DOHH2 (cell line): ENCODE data around the gene ENTPD1.

Source experiments
- H3F3A ChIP-seq: fragments of 200-600 bp; sonication (generic), shearing (Covaris generic); 2 replicates; pipeline ENCODE4 v1.6.0; 2016; ENCODE audit warnings: antibody characterized with exemption, mild to moderate bottlenecking; ENCODE audit not compliant: control insufficient read depth, insufficient read depth
- H3K27ac ChIP-seq: fragments of 200-600 bp; sonication (generic); 2 replicates; pipeline ENCODE4 v1.5.1; 2014; ENCODE audit warnings: low read depth, mild to moderate bottlenecking, low read length, moderate library complexity
- H3K27me3 ChIP-seq: fragments of 200-600 bp; sonication (generic); 2 replicates; pipeline ENCODE4 v1.6.1; 2014; ENCODE audit warnings: mild to moderate bottlenecking, low read length, mixed read lengths; ENCODE audit not compliant: control insufficient read depth
- H3K36me3 ChIP-seq: fragments of 200-600 bp; sonication (generic); 2 replicates; pipeline ENCODE4 v1.6.1; 2014; ENCODE audit warnings: mild to moderate bottlenecking, low read length, moderate library complexity, mixed read lengths; ENCODE audit not compliant: control insufficient read depth
- H3K4me1 ChIP-seq: fragments of 200-600 bp; sonication (generic); 2 replicates; pipeline ENCODE4 v1.6.1; 2014; ENCODE audit warnings: mild to moderate bottlenecking, low read length, mixed read lengths; ENCODE audit not compliant: control insufficient read depth
- H3K4me2 ChIP-seq: fragments of 200-600 bp; sonication (generic); 2 replicates; pipeline ENCODE4 v1.6.0; 2014; ENCODE audit warnings: mild to moderate bottlenecking, low read length, moderate library complexity
- H3K4me3 ChIP-seq: fragments of 200-600 bp; sonication (generic); 2 replicates; pipeline ENCODE4 v1.5.1; 2014; ENCODE audit warnings: mild to moderate bottlenecking, low read length, mixed read lengths
- H3K79me2 ChIP-seq: fragments of 200-600 bp; sonication (generic); 2 replicates; pipeline ENCODE4 v1.6.1; 2014; ENCODE audit warnings: mild to moderate bottlenecking, low read length, mixed read lengths; ENCODE audit not compliant: control insufficient read depth
- H3K9me2 ChIP-seq: fragments of 200-600 bp; sonication (generic); replicated peaks from 2 replicates; pipeline ENCODE4 v1.6.1; 2014; ENCODE audit warnings: mild to moderate bottlenecking, low read length, mixed read lengths; ENCODE audit not compliant: control insufficient read depth
- H3K9me3 ChIP-seq: fragments of 200-600 bp; sonication (generic); 2 replicates; pipeline ENCODE4 v1.6.1; 2014; ENCODE audit warnings: antibody characterized with exemption, low read length, mixed read lengths; ENCODE audit not compliant: control insufficient read depth, insufficient read depth
- H4K20me1 ChIP-seq: fragments of 200-600 bp; sonication (generic); 2 replicates; pipeline ENCODE4 v1.6.0; 2014; ENCODE audit warnings: low read depth, mild to moderate bottlenecking, antibody characterized with exemption, low read length, moderate library complexity; ENCODE audit not compliant: control insufficient read depth, insufficient read depth
- EZH2phosphoT487 ChIP-seq: fragments of 200-600 bp; sonication (generic); IDR thresholded peaks from 2 replicates; pipeline ENCODE4 v1.6.1; 2017; ENCODE audit warnings: borderline replicate concordance, mild to moderate bottlenecking, antibody characterized with exemption, low read length, moderate library complexity, mixed read lengths
- TF ChIP-seq, protein P1 (sequence below): fragments of 200-600 bp; sonication (generic); IDR thresholded peaks from one replicate; pipeline ENCODE4 v1.5.1; 2014; ENCODE audit warnings: antibody characterized with exemption, mild to moderate bottlenecking, low read depth, low read length; ENCODE audit not compliant: poor library complexity, severe bottlenecking

The ENTPD1 gene

DNA sequence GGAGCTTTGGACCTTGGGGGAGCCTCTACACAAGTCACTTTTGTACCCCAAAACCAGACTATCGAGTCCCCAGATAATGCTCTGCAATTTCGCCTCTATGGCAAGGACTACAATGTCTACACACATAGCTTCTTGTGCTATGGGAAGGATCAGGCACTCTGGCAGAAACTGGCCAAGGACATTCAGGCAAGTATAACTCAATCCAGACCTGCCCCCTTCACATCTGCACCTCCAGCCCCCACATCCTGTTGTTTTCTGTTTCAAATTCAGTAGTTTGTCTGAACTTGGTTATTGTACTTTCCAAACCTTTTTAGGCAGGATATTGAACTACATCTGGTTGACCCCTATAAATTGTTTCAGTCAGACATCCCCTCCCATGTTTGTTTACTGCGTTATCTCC lies 89.4 kb downstream of the ENTPD1 start:
- Histone ChIP-seq H3K27ac (no peak overlapping the region), H3K79me2 (no peaks in the 10 kb centered on the region), H3K36me3 (no peaks in the 10 kb centered on the region), H3F3A (peaks cover 2% of the 10 kb centered on the region), H3K4me2 (no peak overlapping the region), H3K4me3 (no peak overlapping the region), H3K27me3 (no peaks in the 10 kb centered on the region), H3K9me3 (no peaks in the 10 kb centered on the region), H3K9me2 (no peaks in the 10 kb centered on the region), H4K20me1 (no peaks in the 10 kb centered on the region), H3K4me1 (peaks cover 23% of the 10 kb centered on the region)
- no peak for TF ChIP-seq EZH2phosphoT487
- TF ChIP-seq, protein P1, sequence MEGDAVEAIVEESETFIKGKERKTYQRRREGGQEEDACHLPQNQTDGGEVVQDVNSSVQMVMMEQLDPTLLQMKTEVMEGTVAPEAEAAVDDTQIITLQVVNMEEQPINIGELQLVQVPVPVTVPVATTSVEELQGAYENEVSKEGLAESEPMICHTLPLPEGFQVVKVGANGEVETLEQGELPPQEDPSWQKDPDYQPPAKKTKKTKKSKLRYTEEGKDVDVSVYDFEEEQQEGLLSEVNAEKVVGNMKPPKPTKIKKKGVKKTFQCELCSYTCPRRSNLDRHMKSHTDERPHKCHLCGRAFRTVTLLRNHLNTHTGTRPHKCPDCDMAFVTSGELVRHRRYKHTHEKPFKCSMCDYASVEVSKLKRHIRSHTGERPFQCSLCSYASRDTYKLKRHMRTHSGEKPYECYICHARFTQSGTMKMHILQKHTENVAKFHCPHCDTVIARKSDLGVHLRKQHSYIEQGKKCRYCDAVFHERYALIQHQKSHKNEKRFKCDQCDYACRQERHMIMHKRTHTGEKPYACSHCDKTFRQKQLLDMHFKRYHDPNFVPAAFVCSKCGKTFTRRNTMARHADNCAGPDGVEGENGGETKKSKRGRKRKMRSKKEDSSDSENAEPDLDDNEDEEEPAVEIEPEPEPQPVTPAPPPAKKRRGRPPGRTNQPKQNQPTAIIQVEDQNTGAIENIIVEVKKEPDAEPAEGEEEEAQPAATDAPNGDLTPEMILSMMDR = no peak

DNA sequence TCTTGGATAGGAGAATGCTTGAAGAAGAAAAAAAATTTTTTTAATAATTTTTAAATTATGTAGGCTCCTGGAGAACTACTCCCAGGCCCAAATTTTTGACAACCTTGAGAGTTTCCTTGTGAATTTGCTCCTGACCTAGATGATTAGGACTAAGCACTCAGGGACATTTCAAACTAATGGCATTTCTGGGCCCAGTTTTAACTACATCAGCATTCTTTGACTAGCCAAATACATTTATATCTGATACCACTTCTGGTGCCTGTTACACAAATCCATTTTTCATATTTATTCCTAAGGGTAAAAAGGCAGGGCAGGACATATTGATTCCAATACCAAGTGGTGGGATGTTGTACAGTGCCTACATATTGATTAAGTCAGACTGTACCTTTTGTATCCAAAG lies 91.0 kb downstream of the ENTPD1 start:
- Histone ChIP-seq H3F3A (no peaks in the 10 kb centered on the region), H3K27ac (no peak overlapping the region), H3K27me3 (no peaks in the 10 kb centered on the region), H3K4me1 (peaks cover 8% of the 10 kb centered on the region; the same call in 1 of the 2 replicates), H4K20me1 (no peaks in the 10 kb centered on the region), H3K9me3 (no peaks in the 10 kb centered on the region), H3K9me2 (no peaks in the 10 kb centered on the region), H3K36me3 (no peaks in the 10 kb centered on the region), H3K79me2 (no peaks in the 10 kb centered on the region), H3K4me3 (no peak overlapping the region), H3K4me2 (no peak overlapping the region)
- TF ChIP-seq, protein P1 = no peak

DNA sequence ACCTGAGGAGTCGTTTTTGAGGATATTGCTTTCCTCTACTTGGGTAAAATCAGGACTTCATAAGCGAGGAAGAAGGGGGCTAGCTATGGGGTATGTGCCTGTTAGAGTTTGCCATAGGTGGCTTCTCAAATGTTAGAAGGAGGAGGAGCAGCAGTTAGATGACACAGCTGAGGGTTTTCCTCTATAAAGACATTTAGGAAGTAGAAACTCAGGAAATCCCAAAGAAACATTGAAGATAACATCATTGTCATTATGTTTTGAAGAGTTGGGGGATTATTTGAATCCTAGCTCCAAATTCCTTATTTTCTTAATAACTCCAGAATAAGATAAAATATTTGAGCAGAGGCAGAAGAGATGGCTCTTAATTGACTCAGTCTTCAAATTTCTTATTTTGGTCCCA lies 92.9 kb downstream of the ENTPD1 start:
- Histone ChIP-seq H3K27me3 (no peaks in the 10 kb centered on the region), H3K9me3 (no peaks in the 10 kb centered on the region), H3K9me2 (no peaks in the 10 kb centered on the region), H3K4me3 (no peak overlapping the region), H3K27ac (no peak overlapping the region), H3K4me1 (0 out of 2 replicates have a peak, but pooled peaks cover 5% of the 10 kb centered on the region), H4K20me1 (no peaks in the 10 kb centered on the region), H3K36me3 (no peaks in the 10 kb centered on the region), H3F3A (no peaks in the 10 kb centered on the region), H3K4me2 (no peak overlapping the region), H3K79me2 (no peaks in the 10 kb centered on the region)
- no peak for TF ChIP-seq EZH2phosphoT487
- TF ChIP-seq, protein P1 = no peak

DNA sequence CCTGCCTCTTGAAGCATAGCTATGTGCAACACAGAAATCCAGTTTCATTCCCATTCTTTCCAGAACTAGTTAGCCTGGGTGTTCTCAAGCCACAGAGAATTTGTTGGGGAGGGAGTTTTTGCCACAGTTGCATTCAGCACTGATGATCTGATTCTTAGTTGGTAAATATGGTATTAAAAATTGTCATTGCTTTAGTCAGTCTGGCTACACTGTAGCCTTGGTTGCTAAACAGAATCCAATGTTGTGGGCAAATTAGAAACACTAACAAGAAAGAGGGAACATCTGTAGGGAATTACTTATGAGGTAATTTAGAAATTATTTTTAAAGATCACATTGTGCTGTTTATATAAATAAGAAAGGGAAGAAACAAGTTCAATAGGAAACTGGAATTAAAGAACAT lies 94.8 kb downstream of the ENTPD1 start:
- TF ChIP-seq, protein P1 = no peak
- no peak for TF ChIP-seq EZH2phosphoT487
- no peaks in the 10 kb centered on the region for H3F3A ChIP-seq
- no peaks in the 10 kb centered on the region for H3K27me3 ChIP-seq
- H3K27ac ChIP-seq = no peak overlapping the region
- no peak overlapping the region for H3K4me2 ChIP-seq
- no peaks in the 10 kb centered on the region for H3K36me3 ChIP-seq
- no peaks in the 10 kb centered on the region for H3K9me3 ChIP-seq
- H3K9me2 ChIP-seq = no peaks in the 10 kb centered on the region
- H3K4me1 ChIP-seq = no peaks in the 10 kb centered on the region
- H3K4me3 ChIP-seq = no peak overlapping the region
- H3K79me2 ChIP-seq = no peaks in the 10 kb centered on the region
- no peaks in the 10 kb centered on the region for H4K20me1 ChIP-seq
